Endothelial cell of umbilical vein (primary cell): ENCODE data around the gene AP4M1. TPM values are rescaled to one million over a fixed set of nuclear protein-coding genes. Genes with fewer than 3 reads are reported as not detected.

Experiments
- BruUV-seq: library from RNA; stranded (reverse); fragments of 400-500 nt; replicated peaks from 2 replicates; lab custom pipeline; 2021; lab: Mats Ljungman, UMichigan
- CTCF ChIA-PET: fragments of 300-600, 350-600 bp; sonication (Branson Sonifier 250); formaldehyde crosslinking; loops from one replicate; lab custom pipeline; 2021; ENCODE audit warnings: antibody characterized with exemption, inconsistent platforms; lab: Charles Lee
- POLR2A ChIA-PET: fragments of 300-600, 350-600 bp; sonication (Branson Sonifier 250); formaldehyde crosslinking; loops from one replicate; lab custom pipeline; 2021; ENCODE audit warnings: antibody characterized with exemption, inconsistent platforms; lab: Charles Lee
- DNase-seq: peaks from one replicate; pipeline ENCODE4 v3.0.0-alpha.2; 2011; ENCODE audit warnings: low read depth, low spot score
- FAIRE-seq: peaks from 2 replicates; lab custom pipeline; 2011; peaks lifted over from hg19 to GRCh38; lab: Jason Lieb, UNC
- H2AFZ ChIP-seq: 2 replicates; pipeline ENCODE4 v1.6.0; 2012; ENCODE audit warnings: low read depth, low read length, control low read depth, inconsistent platforms
- H3K27ac ChIP-seq: 2 replicates; pipeline ENCODE4 v1.5.1; 2011; ENCODE audit warnings: low read depth, mild to moderate bottlenecking, control low read depth, low read length, moderate library complexity; ENCODE audit not compliant: insufficient read depth
- H3K27me3 ChIP-seq, 2 experiments: 2 replicates each; pipeline versions ENCODE4 v1.6.0 to v1.6.1; 2011; ENCODE audit warnings: low read length in 2 of 2, mixed read lengths in 1 of 2; ENCODE audit not compliant: control insufficient read depth in 2 of 2, insufficient read depth in 2 of 2
- H3K36me3 ChIP-seq, 2 experiments: 2 replicates in 1 of 2; 3 replicates in 1 of 2; pipeline ENCODE4 v1.5.1; 2011; ENCODE audit warnings: low read length in 2 of 2, mild to moderate bottlenecking in 1 of 2, moderate library complexity in 1 of 2; ENCODE audit not compliant: control insufficient read depth in 2 of 2, insufficient read depth in 2 of 2; ENCODE audit errors: extremely low read depth in 1 of 2
- H3K4me1 ChIP-seq: 3 replicates; pipeline ENCODE4 v1.5.1; 2011; ENCODE audit warnings: mild to moderate bottlenecking, low read length; ENCODE audit not compliant: control insufficient read depth, insufficient read depth; ENCODE audit errors: extremely low read depth
- H3K4me2 ChIP-seq: 2 replicates; pipeline ENCODE4 v1.6.1; 2011; ENCODE audit warnings: low read length, control low read depth, mixed read lengths; ENCODE audit not compliant: insufficient read depth
- H3K4me3 ChIP-seq, 3 experiments: fragments of 200-600 bp in 1 of 3; sonication (generic), shearing (Covaris generic) in 1 of 3; replicated peaks in 1 of 3; 2 replicates each; pipeline ENCODE4 v1.5.1; 2011 to 2016; ENCODE audit warnings: control low read depth in 3 of 3, low read length in 3 of 3, mild to moderate bottlenecking in 2 of 3, inconsistent platforms in 1 of 3, low read depth in 1 of 3, moderate library complexity in 1 of 3; ENCODE audit not compliant: insufficient read depth in 1 of 3
- H3K79me2 ChIP-seq: 2 replicates; pipeline ENCODE4 v1.6.0; 2012; ENCODE audit warnings: low read length, inconsistent platforms; ENCODE audit not compliant: control insufficient read depth, insufficient read depth
- H3K9ac ChIP-seq: replicated peaks from 2 replicates; pipeline ENCODE3; 2011; ENCODE audit warnings: low read length, control low read depth; ENCODE audit not compliant: insufficient read depth; ENCODE audit errors: extremely low read depth
- H3K9me1 ChIP-seq: replicated peaks from 3 replicates; pipeline ENCODE4 v1.6.0; 2011; ENCODE audit warnings: mild to moderate bottlenecking, low read length; ENCODE audit not compliant: control insufficient read depth, insufficient read depth; ENCODE audit errors: extremely low read depth
- H3K9me3 ChIP-seq: replicated peaks from 2 replicates; pipeline ENCODE4 v1.5.1; 2012; ENCODE audit warnings: low read length, inconsistent platforms; ENCODE audit not compliant: control insufficient read depth, insufficient read depth
- H4K20me1 ChIP-seq: replicated peaks from 2 replicates; pipeline ENCODE3; 2011; ENCODE audit warnings: mild to moderate bottlenecking, low read length; ENCODE audit not compliant: control insufficient read depth, insufficient read depth; ENCODE audit errors: extremely low read depth
- EZH2 ChIP-seq: IDR thresholded peaks from 2 replicates; pipeline ENCODE4 v1.6.1; 2012; ENCODE audit warnings: borderline replicate concordance, low read depth, mild to moderate bottlenecking, moderate library complexity, low read length, inconsistent platforms; ENCODE audit not compliant: severe bottlenecking
- FOS ChIP-seq: IDR thresholded peaks from 2 replicates; pipeline ENCODE4 v1.6.1; 2011; ENCODE audit warnings: mild to moderate bottlenecking, low read length, moderate library complexity, borderline replicate concordance; ENCODE audit not compliant: insufficient read depth
- GATA2 ChIP-seq: IDR thresholded peaks from 2 replicates; pipeline ENCODE4 v1.7.0; 2011; ENCODE audit warnings: low read depth, mild to moderate bottlenecking, moderate library complexity, mixed read lengths, low read length; ENCODE audit not compliant: insufficient read length, insufficient read depth
- JUN ChIP-seq: IDR thresholded peaks from 2 replicates; pipeline ENCODE4 v1.6.1; 2011; ENCODE audit warnings: borderline replicate concordance, low read depth; ENCODE audit not compliant: insufficient read length, insufficient read depth
- MYC ChIP-seq: IDR thresholded peaks from one replicate; pipeline ENCODE4 v1.6.1; 2011; ENCODE audit warnings: mild to moderate bottlenecking, low read depth, low read length
- POLR2A ChIP-seq: IDR thresholded peaks from 2 replicates; pipeline ENCODE4 v1.6.1; 2012; ENCODE audit warnings: low read depth, mild to moderate bottlenecking, control low read depth, low read length
- POLR2AphosphoS5 ChIP-seq: IDR thresholded peaks from 2 replicates; pipeline ENCODE4 v1.6.1; 2012; ENCODE audit warnings: low read depth, mild to moderate bottlenecking, control low read depth, low read length, moderate library complexity; ENCODE audit not compliant: insufficient read depth
- dilution Hi-C: fragments of 300-500 bp; cut with MboI; formaldehyde crosslinking; loops from one replicate; pipeline ENCODE4 v1.15.0; 2019; ENCODE audit warnings: low sequenced_read_pairs; ENCODE audit not compliant: extremely low pct_ligation_motif_present
- intact Hi-C: fragments of 100-400 bp; cut with micrococcal nuclease; formaldehyde crosslinking; loops from one replicate; pipeline ENCODE4 v1.10.0; 2022
- polyA plus RNA-seq, 4 experiments: library from polyadenylated mRNA; depleted of rRNA in 3 of 4; stranded (reverse) in 3 of 4; unstranded in 1 of 4; fragments of >200 nt; gene quantifications; 2 replicates each; pipeline versions ENCODE4 v1.2.1 to v1.2.3, GENCODE V29; 2011 to 2012; ENCODE audit warnings: missing spikeins in 1 of 4
- total RNA-seq: library from RNA; stranded (reverse); gene quantifications from 2 replicates; pipeline ENCODE4 v1.2.3, GENCODE V29; 2021
- TF ChIP-seq, protein P1 (sequence below), 2 donors: IDR thresholded peaks; 1 replicate in 1 of 2; 2 replicates in 1 of 2; pipeline ENCODE4 v1.5.1; 2011; ENCODE audit warnings: low read length in 2 of 2, mild to moderate bottlenecking in 2 of 2, moderate library complexity in 2 of 2, control low read depth in 1 of 2, inconsistent platforms in 1 of 2, low read depth in 1 of 2; ENCODE audit not compliant: insufficient read depth in 1 of 2; ENCODE audit errors: extremely low read depth in 1 of 2
- TF ChIP-seq, protein P2 (sequence below): IDR thresholded peaks from 2 replicates; pipeline ENCODE4 v1.6.1; 2011; ENCODE audit not compliant: insufficient read depth, insufficient read length

The AP4M1 gene
- total and polyA plus RNA-seq, 2 donors (not counting 3 experiments of a cell fraction or from before 2014, with no cell fraction given) = 20.5 to 27.4 TPM

DNA sequence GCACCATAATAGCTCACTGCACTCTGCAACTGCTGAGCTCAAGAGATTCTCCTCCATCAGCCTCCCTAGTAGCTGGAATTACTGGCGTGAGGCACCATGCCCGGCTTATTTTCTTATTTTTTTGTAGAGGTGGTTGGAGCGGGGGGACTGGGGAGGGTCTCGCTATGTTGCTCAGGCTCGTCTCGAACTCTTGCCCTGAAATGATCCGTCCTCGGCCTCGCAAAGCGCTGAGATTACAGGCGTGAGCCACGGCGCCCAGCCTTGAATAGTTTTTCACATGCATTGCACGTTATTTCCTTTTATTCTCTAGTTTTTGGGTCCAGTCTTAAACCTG is 46.7 kb downstream of the AP4M1 start:
- H3K36me3 ChIP-seq = no peaks in the 10 kb centered on the region
- ChIA-PET POLR2A (no interaction called here), CTCF (interaction anchor here (0.8 to 2.2 kb wide), 8 partner anchors 10 to 69 kb away, joined by 3 to 8 read pairs (median 3); partner anchors contain the start of genes GAL3ST4 and TRAPPC14)
- FAIRE-seq (no peak), DNase-seq (no peak)
- dilution Hi-C loops (no loop called here), intact Hi-C loops (loop anchor here (1.0 to 10.0 kb wide), 4 partner anchors 10 to 907 kb away; partner anchors contain the start of genes AP4M1, CNPY4, MCM7 and TAF6)
- H3K9ac ChIP-seq = peak overlapping the region; percentile 17
- peaks cover 6% of the 10 kb centered on the region for H3K4me1 ChIP-seq
- TF ChIP-seq MYC (no peak), GATA2 (no peak), EZH2 (no peak), POLR2A (no peak), POLR2AphosphoS5 (no peak), FOS (no peak), JUN (no peak)
- TF ChIP-seq, protein P1, sequence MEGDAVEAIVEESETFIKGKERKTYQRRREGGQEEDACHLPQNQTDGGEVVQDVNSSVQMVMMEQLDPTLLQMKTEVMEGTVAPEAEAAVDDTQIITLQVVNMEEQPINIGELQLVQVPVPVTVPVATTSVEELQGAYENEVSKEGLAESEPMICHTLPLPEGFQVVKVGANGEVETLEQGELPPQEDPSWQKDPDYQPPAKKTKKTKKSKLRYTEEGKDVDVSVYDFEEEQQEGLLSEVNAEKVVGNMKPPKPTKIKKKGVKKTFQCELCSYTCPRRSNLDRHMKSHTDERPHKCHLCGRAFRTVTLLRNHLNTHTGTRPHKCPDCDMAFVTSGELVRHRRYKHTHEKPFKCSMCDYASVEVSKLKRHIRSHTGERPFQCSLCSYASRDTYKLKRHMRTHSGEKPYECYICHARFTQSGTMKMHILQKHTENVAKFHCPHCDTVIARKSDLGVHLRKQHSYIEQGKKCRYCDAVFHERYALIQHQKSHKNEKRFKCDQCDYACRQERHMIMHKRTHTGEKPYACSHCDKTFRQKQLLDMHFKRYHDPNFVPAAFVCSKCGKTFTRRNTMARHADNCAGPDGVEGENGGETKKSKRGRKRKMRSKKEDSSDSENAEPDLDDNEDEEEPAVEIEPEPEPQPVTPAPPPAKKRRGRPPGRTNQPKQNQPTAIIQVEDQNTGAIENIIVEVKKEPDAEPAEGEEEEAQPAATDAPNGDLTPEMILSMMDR (IDR thresholded peaks at IDR 0.05; ENCODE audit: extremely low read depth in 1 of 2, insufficient read depth in 1 of 2, low read depth in 1 of 2, low read length in 2 of 2) = no peak
- TF ChIP-seq, protein P2, sequence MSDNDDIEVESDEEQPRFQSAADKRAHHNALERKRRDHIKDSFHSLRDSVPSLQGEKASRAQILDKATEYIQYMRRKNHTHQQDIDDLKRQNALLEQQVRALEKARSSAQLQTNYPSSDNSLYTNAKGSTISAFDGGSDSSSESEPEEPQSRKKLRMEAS = no peak
- no peaks in the 10 kb centered on the region for H3K9me3 ChIP-seq
- no peaks in the 10 kb centered on the region for H3K27me3 ChIP-seq
- peak overlapping the region; percentile 22 for H3K27ac ChIP-seq
- H3K4me2 ChIP-seq = peak overlapping the region; percentile 70
- BruUV-seq = no TSS peak
- no peaks in the 10 kb centered on the region for H3K9me1 ChIP-seq
- no peaks in the 10 kb centered on the region for H4K20me1 ChIP-seq
- peaks cover 13% of the 10 kb centered on the region for H3K79me2 ChIP-seq
- H2AFZ ChIP-seq = peak overlapping the region; percentile 82
- peak overlapping the region; percentile 10 to 80 (median 17) for H3K4me3 ChIP-seq
